WTC11 (cell line): ENCODE data around the gene TMEM14A.
"Not testable (repeated sequence)": the region's sequence is repeated elsewhere in the genome, so short reads cannot be mapped to it uniquely, and the experiment has no call there.

Source experiments
- CREB1 ChIP-seq: sonication (generic); formaldehyde crosslinking; IDR thresholded peaks from 2 replicates; pipeline ENCODE4 v1.8.0; 2023; ENCODE audit warnings: mild to moderate bottlenecking, missing genetic modification reagents
- CTCF ChIP-seq: fragments of 200-600 bp; IDR thresholded peaks from 2 replicates; pipeline ENCODE4 v1.8.0; 2022; ENCODE audit warnings: antibody characterized with exemption
- E2F1 ChIP-seq: sonication (generic); formaldehyde crosslinking; IDR thresholded peaks from 2 replicates; pipeline ENCODE4 v1.8.0; 2022; ENCODE audit warnings: mild to moderate bottlenecking, missing genetic modification reagents
- ETV6 ChIP-seq: sonication (generic); formaldehyde crosslinking; IDR thresholded peaks from 2 replicates; pipeline ENCODE4 v1.8.1; 2022; ENCODE audit warnings: mild to moderate bottlenecking, missing genetic modification reagents
- FOXP4 ChIP-seq: sonication (generic); formaldehyde crosslinking; IDR thresholded peaks from 2 replicates; pipeline ENCODE4 v1.8.0; 2022; ENCODE audit warnings: mild to moderate bottlenecking, missing genetic modification reagents
- RORB ChIP-seq: fragments of 250-450 bp; sonication (Bioruptor Pico); IDR thresholded peaks from 2 replicates; pipeline ENCODE4 v1.9.0; 2021; ENCODE audit warnings: mild to moderate bottlenecking

GRCh38 chr6:52655941-52656340 is 15.0 kb upstream of the TMEM14A start:
- TF ChIP-seq E2F1 (CRISPR knock-in tag); RORB (CRISPR knock-in tag); ETV6 (CRISPR knock-in tag); FOXP4; CTCF; CREB1 (CRISPR knock-in tag): not testable (repeated sequence)
